NB4 (cell line): ENCODE results near the gene MED8.

Experiments
- POLR2A ChIP-seq: IDR thresholded peaks from 2 replicates; pipeline ENCODE4 v1.6.1; 2011; ENCODE audit warnings: mild to moderate bottlenecking; ENCODE audit not compliant: insufficient read length; ENCODE audit errors: extremely low read depth
- TF ChIP-seq, protein P1 (sequence below): IDR thresholded peaks from one replicate; pipeline ENCODE4 v1.5.1; 2012; ENCODE audit warnings: low read depth, low read length
- TF ChIP-seq, protein P2 (sequence below): IDR thresholded peaks from 2 replicates; pipeline ENCODE4 v1.6.1; 2011; ENCODE audit warnings: low read depth, low read length

DNA sequence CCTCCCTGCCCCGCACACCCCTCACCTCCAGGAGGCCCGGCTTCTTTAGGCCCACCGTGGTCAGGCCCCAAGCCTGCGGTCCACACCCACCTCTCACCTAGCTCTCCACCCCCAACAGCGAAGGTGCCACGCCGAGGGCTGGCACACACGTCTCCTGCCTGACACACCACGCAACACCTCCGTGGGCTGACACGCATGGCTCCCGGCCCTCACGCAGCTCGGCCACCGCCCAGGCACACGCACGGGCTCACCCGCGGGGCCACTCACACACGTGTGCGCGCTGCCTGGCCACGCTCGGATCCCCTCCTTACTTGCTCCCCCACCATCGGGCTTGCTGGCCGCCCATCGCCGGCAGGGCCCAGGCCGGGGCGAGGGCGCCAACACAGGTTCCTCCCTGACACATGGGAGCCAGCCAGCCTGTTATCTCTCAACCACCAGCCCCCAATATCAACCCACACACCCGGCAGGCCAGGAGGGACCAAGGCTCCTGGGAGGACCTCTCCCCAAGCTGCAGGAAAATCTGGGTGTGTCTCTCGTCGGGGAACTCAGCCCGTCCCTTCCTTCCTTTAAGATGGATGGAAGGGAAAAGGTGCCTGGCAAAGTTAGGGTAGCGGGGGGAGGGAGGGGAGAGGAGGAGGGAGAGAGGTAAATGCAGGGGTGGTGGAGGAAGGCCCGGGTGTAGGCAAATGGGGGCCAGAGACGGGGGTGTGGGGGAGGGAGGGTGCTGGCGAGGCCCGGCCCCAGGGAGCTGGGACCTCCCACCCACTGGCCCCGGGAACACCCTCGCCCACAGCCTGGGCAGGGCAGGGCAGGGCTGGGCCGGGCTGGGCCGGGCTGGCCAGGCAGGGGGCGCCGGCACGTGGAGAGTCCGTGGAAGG lies 22.3 kb downstream of the MED8 start:
- TF ChIP-seq, protein P1, sequence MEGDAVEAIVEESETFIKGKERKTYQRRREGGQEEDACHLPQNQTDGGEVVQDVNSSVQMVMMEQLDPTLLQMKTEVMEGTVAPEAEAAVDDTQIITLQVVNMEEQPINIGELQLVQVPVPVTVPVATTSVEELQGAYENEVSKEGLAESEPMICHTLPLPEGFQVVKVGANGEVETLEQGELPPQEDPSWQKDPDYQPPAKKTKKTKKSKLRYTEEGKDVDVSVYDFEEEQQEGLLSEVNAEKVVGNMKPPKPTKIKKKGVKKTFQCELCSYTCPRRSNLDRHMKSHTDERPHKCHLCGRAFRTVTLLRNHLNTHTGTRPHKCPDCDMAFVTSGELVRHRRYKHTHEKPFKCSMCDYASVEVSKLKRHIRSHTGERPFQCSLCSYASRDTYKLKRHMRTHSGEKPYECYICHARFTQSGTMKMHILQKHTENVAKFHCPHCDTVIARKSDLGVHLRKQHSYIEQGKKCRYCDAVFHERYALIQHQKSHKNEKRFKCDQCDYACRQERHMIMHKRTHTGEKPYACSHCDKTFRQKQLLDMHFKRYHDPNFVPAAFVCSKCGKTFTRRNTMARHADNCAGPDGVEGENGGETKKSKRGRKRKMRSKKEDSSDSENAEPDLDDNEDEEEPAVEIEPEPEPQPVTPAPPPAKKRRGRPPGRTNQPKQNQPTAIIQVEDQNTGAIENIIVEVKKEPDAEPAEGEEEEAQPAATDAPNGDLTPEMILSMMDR: no peak
- TF ChIP-seq, protein P2, sequence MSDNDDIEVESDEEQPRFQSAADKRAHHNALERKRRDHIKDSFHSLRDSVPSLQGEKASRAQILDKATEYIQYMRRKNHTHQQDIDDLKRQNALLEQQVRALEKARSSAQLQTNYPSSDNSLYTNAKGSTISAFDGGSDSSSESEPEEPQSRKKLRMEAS: peak; percentile 20; the same call in 1 of the 2 replicates
- TF ChIP-seq POLR2A: no peak
